Measurements from ENCODE around the gene KIFBP.
A peak's percentile ranks its signal among the peaks of the same experiment; 100 is the strongest.
"Not testable (repeated sequence)": the region's sequence is repeated elsewhere in the genome, so short reads cannot be mapped to it uniquely, and the experiment has no call there.

Gene KIFBP, protein sequence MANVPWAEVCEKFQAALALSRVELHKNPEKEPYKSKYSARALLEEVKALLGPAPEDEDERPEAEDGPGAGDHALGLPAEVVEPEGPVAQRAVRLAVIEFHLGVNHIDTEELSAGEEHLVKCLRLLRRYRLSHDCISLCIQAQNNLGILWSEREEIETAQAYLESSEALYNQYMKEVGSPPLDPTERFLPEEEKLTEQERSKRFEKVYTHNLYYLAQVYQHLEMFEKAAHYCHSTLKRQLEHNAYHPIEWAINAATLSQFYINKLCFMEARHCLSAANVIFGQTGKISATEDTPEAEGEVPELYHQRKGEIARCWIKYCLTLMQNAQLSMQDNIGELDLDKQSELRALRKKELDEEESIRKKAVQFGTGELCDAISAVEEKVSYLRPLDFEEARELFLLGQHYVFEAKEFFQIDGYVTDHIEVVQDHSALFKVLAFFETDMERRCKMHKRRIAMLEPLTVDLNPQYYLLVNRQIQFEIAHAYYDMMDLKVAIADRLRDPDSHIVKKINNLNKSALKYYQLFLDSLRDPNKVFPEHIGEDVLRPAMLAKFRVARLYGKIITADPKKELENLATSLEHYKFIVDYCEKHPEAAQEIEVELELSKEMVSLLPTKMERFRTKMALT

DNA sequence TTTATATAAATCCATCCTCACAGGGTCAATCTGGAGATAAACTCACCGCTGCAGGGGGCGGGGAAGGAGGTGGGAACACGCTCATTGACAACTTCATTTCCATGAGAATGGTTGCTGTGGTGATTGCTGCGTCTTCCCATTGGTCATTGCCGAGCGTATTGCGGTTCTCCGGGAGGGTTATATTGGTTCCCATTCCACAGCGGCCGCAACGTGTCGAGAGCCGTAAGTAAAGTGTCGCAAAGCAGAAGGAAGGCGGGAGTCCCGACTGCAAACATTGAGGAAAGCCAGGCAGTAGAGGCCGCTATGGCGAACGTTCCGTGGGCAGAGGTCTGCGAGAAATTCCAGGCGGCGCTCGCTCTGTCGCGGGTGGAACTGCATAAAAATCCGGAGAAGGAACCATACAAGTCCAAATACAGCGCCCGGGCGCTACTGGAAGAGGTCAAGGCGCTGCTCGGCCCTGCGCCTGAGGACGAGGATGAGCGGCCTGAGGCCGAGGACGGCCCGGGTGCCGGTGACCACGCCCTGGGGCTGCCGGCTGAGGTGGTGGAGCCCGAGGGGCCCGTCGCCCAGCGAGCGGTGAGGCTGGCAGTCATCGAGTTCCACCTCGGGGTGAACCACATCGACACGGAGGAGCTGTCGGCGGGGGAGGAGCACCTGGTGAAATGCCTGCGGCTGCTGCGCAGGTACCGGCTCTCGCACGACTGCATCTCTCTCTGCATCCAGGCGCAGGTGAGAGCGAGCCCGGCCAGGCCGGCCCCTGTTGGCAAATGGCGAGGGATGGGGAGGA lies at the start of gene KIFBP:
Gene KIFBP (plus strand): TSS at position 274 of the 787 bp plus-strand sequence. CDS start 30 bp downstream, at position 304.
- DNase-seq: peak; percentile 92

DNA sequence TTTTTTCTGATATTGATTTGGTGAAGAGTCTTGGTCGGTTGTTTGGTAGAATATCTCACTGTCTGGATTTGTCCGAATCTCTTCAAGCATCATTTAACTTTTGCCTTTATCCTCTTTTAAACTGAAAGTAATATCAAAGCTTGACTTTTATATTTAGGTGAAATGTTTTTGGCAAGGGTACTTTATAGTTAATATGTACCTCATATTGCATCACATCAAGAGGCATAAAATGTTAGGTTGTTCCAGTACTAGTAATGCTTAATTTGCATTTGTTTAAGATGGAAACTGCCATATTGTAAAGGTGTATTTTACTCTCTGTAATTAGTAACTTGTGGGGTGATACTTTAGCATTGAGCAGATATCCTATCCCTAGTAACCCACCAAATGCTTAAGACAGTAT lies 49.7 kb upstream of the KIFBP start:
- no peak for DNase-seq

DNA sequence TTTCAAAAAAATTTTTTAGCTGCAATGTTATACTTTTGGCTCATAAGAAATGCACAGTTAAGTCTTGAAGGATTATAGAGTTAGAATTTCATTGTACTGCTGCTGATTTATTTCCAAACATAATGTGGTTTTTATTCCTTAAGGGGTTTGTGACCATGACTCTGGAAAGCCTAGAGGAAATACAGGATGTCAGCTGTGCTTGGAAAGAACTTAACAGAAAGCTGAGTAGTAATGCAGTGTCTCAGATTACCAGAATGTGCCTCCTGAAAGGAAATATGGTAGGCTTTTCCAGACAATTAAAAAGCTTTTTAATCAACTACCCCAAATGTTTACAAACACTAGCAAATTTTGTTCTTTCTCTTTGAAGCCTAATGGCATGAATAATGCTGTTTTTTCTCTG lies 47.7 kb upstream of the KIFBP start:
- not testable (repeated sequence) for DNase-seq

DNA sequence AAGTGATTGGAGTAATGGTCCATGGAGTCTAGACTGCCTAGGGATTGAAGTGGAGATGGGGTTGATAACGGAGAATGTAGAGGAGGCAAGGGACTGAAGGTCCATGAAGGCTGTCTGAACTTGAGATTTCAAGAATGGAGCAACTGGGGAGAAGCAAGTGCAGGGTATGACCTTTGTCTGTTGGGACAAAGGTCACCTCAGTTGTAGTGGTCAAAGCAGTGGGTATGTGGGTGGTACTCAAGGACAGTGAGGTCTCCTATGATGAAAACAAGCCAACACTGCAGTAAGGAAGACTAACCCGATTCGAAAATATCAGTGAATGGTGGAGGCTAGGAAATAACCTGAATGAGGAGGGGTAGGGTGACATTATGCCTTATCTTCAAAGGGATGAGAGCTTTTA lies 38.0 kb upstream of the KIFBP start:
- DNase-seq: no peak

DNA sequence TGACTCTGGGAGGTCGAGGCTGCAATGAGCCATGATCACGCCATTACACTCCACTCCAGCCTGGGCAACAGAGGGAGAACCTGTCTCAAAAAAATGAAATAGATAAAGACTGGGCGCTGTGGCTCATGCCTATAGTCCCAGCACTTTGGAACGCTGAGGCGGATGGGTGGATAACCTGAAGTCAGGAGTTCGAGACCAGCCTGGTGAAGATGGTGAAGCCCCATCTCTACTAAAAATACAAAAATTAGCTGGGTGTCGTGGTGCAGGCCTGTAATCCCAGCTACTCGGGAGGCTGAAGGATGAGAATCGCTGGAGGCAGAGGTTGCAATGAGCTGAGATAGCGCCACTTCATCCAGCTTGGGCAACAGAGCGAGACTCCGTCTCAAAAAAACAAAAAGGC lies 33.7 kb upstream of the KIFBP start:
- no peak for DNase-seq

DNA sequence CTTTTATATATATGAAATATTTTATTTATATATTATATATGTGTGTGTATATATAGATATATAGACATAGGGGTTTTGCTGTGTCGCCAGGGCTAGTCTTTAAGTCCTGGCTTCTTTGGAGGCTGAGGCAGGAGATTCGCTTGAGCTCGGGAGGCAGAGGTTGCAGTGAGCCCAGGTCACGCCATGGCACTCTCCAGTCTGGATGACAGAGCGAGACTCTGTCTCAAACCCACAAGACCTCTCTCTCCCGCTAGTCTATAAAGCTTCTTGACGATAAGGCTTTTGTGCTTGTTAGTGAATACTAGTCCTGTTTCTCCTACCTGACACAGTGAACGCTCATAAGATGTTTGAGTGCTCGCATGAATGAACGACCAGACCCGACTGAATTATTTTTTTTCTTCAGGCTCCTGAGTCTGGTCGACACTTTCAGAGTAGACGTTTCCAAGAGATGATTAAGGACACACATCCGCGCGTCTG lies 33.2 kb upstream of the KIFBP start:
- DNase-seq: peak; percentile 67

DNA sequence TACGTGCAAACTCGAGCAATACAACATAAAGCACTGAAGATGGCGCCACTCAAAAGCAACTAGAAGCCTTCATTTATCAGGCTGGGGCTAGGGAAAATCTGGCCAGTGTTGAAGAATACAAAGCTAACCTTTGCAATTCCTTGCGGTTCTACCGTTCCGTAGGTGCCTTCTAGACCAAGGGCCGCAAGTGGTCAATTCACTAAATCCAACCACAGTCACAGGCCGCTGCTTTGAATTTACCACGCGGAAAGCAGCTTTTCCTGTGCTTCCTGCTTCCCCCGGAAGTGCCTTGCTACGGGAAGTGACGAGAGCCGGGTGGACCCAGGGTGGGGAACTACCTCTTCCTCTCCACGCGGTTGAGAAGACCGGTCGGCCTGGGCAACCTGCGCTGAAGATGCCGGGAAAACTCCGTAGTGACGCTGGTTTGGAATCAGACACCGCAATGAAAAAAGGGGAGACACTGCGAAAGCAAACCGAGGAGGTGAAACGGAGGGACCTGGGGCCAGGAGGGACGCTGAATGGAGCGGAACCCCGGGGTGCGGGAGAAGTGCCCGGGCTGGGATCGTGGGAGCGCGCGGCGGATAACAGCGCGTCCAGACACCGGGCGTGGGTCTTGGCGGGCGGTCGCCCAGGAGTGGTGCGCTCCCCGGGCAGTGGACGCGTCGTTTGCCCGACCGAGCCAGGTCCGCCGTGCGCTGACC lies 32.6 kb upstream of the KIFBP start, which contains the start of gene DDX21:
Gene DDX21 (plus strand): TSS at position 339 of the 701 bp plus-strand sequence. CDS start 56 bp downstream, at position 395.
- DNase-seq: peak; percentile 96

DNA sequence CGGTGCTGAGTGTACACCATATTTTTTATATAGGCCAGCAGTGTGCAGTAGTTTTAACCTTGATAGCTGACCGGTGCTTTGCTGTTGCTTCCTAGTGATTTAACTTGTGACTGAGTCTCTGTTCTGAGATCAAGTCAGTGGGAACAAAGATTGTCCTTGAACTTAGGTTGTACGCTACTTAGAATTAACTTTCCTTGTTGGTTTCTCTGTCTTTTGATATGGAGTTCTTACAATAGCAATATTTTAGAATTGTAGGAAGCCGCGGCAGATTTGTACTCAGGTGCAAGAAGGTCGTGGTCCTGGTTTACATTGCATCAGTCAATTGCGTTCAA lies 31.4 kb upstream of the KIFBP start:
- DNase-seq: no peak

DNA sequence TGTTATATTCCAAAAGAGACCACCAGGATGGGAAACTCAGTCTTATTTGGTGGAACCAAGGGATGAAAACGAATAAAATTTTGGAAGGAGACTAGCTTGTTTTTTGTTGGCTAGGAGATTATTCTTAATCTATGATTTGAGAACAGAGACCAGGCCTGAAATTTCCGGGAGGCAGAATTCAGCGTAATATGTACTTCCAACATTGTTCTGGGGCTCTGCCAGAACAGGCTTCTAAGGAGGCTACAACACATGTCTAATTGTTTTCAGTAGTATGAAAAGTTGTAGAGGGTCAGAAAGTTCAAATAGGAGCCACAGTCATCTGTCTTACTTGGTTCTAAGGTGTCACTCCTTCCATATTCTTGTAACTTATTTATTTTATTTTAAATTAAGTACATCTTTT lies 30.9 kb upstream of the KIFBP start:
- no peak for DNase-seq

DNA sequence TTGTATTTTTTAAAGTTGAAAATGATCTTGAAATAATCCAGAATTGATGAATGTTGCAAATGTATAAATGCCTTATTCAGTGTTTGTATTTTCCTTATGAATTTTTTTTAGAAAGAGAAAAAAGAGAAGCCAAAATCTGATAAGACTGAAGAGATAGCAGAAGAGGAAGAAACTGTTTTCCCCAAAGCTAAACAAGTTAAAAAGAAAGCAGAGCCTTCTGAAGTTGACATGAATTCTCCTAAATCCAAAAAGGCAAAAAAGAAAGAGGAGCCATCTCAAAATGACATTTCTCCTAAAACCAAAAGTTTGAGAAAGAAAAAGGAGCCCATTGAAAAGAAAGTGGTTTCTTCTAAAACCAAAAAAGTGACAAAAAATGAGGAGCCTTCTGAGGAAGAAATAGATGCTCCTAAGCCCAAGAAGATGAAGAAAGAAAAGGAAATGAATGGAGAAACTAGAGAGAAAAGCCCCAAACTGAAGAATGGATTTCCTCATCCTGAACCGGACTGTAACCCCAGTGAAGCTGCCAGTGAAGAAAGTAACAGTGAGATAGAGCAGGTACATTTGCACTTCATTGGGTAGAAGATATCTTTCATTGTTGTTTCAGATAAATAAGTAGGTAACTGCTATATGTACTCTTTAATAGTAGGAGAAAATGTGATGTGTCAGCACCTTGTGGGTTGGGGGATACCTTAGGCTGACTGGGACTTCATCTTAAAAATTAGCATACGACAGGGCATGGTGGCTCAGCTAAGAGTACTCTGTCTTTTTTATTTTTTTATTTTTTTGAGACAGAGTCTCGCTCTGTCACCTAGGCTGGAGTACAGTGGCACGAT lies 28.7 kb upstream of the KIFBP start:
- DNase-seq: no peak

DNA sequence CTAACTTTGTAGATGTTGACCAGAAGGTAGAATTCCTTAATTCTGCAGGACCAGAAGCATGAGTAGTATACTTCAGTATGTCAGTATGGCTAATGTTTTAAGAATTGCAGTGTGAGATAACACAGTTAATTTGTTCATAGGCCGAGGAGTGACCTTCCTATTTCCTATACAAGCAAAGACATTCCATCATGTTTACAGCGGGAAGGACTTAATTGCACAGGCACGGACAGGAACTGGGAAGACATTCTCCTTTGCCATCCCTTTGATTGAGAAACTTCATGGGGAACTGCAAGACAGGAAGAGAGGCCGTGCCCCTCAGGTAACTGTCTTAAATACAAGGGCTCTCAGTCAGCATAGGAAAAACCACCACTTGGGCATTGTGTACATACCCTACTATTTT lies 25.5 kb upstream of the KIFBP start:
- no peak for DNase-seq

DNA sequence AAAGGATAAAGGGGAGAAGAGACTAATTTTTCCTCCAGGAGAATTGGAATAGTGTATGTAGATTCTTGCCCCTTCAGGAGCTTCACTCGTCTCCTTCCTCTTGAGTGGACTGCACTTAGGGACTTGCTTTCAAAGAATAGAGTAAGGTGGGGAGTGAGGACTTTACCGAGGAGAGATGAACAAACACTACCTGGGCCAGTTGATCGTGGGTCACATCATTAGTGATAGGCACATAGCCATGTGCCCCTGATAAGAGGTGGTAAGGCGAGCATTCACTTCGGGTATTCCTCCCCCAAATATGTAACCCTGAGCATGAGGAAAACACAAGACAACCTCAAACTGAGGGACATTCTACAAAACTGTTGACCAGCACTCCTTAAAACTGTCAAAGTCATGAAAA lies 14.6 kb upstream of the KIFBP start:
- no peak for DNase-seq

DNA sequence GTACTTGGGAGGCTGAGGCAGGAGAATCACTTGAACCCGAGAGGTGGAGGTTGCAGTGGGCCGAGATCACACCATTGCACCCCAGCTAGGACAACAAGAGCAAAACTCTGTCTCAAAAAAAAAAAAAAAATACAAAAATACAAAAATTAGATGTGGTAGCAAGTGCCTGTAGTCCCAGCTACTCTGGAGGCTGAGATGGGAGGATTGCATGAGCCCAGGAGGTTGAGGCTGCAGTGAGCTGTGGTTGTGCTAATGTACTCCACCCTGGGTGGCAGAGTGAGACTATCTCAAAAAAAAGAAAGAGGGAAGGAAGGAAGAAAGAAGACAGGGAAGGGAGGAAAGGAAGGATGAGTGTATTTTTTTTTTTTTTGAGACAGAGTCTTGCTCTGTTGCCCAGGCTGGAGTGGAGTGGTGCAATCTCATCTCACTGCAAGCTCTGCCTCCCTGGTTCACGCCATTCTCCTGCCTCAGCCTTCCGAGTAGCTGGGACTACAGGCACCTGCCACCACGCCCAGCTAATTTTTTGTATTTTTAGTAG lies 12.6 kb upstream of the KIFBP start:
- not testable (repeated sequence) for DNase-seq

DNA sequence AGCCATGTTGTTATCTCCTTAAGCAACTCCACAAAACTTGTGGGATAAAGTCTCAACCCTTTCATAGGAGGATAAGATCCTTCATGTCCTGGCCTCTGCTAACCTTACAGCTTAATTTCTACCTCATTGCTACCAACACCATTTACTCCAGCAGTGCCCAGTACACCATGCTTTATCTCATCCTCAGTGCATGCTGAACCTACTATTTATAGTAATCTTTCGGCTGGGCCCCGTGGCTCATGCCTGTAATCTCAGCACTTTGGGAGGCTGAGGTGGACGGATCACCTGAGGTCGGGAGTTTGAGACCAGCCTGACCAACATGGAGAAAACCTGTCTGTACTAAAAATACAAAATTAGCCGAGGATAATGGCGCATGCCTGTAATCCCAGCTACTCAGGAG lies 8.9 kb upstream of the KIFBP start:
- not testable (repeated sequence) for DNase-seq

DNA sequence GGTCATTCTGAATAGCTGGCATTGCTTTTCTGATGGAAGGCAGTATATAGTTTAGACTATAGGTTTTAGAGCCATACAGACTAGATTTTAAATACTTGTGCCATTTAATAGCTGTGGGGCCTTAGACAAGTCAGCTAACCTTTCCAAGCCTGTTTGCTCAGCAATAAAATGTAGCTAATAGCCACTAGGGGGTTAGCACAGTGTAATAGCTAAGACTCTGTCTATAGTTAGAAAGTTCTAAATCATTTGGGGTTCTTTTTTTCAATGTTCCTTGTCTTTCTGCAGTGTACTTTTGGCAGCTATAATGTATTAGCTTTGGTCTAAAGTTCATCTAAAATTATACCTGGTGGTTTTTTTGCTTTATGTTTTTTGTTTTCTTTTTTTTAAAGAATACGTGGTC lies 7.5 kb upstream of the KIFBP start:
- DNase-seq: no peak

DNA sequence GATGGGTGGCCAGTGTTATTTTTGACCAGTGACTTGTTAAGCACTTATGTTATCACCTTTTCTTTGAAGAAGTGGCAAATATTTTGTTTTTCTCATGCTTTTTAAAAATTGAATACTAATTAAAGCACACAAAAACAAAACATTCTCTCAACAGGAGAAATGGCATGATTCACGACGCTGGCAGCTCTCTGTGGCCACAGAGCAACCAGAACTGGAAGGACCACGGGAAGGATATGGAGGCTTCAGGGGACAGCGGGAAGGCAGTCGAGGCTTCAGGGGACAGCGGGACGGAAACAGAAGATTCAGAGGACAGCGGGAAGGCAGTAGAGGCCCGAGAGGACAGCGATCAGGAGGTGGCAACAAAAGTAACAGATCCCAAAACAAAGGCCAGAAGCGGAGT lies 6.2 kb upstream of the KIFBP start:
- DNase-seq: no peak

DNA sequence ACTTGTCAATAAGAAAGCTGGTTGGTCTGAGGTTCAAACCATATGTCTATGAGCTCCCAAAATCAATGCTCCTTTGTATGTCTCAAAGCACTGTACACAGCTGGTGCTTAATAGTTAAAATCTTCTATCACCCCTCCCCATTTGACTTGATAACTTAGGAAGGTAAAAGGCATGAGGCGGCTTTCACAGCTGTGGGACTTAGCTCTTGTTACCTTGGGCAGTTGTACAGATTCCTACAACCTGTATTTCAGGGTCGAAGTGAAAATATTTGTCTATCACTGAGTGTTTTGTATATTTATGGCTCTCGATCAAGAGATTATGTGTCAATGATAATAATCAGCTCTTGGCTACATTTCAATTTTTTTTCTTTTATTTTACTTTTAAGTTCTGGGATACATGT lies 992 bp upstream of the KIFBP start:
- no peak for DNase-seq

DNA sequence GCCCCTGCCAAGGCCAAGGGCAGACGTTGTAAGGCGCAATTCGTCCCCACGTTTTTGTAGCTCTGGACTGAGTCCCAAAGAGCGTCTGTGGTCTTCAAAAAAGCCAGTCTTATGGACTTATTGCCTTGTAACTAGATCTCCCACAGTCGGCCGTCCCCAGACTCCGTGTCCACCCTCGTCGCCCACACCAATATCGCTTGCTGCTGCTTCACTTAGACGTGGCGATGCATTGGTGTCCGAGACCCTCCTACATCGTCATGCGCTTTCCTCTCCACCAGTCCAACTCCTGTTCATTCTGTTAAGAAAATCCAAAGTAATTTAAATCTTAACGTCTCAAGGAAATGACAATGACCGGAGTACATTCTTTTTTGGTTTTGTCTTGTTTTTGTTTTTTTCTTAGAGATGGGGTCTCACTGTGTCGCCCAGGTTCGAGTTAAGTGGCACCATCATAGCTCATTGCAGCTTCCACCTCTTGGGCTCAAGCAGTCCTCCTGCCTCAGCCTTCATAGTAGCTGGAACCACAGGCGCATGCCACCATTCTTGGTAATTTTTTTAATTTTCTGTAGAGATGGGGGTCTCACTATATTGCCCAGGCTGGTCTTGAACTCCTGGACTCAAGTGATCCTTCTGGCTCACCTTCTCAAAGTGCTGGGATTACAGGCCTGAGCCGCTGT lies 851 bp downstream of the KIFBP start:
- peak; percentile 32 for DNase-seq

DNA sequence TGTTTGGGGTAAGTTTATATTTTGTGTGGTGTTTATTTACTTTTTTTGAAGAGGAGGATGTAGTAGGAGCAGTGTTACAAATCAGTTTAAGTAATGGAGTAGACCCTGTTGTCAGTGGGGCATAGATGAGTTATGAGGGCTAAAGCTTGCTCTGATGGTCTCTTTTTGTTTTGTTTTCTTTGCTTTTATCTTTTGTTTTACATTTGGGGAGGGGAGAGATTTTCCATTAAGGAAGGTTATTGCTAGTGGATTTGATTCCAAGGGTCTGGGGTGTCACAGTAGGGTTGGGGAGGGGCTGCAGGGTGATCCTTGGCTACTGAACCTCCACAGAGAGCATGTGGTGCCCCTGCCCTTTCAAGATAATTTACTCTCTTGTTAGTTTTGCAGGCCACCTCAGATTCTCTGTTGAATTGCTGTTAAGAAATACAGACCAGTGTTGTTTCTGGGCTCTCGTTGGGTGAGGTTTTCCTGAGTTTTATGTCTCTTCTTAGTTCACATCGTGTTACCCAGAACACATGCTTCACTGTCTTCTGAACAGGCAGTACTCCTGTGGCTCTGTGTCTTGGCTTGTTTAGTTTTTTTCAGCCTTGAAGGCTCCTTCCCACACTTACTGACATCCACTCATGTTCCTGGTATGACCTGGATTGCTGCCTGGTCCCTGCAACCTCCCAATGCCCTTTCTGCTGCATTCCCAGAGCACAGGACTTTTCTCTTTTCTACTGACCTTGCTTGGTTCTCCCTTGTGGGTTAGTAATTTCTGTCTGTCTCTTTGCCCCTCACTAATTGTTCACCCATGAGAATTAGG lies 4.2 kb downstream of the KIFBP start:
- no peak for DNase-seq

DNA sequence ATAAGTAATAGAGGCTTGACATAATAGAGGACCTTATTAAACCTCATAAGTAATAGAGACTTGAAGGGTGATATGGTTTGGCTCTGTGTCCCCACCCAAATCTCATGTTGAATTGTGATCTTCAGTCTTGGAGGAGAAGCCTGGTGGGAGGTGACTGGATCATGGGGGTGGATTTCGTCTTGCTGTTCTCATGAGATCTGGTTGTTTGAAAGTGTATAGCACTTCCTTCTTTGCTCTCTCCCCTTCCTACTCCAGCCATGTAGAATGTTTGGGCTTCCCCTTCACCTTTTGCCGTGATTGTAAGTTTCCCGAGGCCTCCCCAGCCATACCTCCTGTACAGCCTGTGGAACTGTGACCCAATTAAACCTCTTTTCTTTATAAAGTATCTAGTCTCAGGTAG lies 8.6 kb downstream of the KIFBP start:
- no peak for DNase-seq

Measured in NCI-H2227 treated with DMSO at 0.1 percent for 48 hours (cell line).